Naive thymus-derived CD8-positive, alpha-beta T cell (primary cell): Measurements from ENCODE around the gene RPL32. TPM values are rescaled to one million over a fixed set of nuclear protein-coding genes. Genes with fewer than 3 reads are reported as not detected.

Experiments used
- ATAC-seq, 2 donors: fragments of 150-1000 bp; cut with Tn5 transposase in 1 of 2; sonication (Bioruptor Pico), chemical (Tn5 transposase) in 1 of 2; 1 replicate in 1 of 2; 2 replicates in 1 of 2; pipeline ENCODE4 v1.10.0; 2021; ENCODE audit warnings: mild to moderate bottlenecking in 2 of 2, moderate library complexity in 2 of 2
- POLR2A ChIA-PET: fragments of 350-600 bp; sonication (Branson Sonifier 250); formaldehyde crosslinking; loops from one replicate; lab custom pipeline; 2021; ENCODE audit warnings: antibody characterized with exemption; lab: Charles Lee
- DNase-seq, 10 donors: peaks; one replicate each; pipeline versions ENCODE4 v3.0.0 to v3.0.0-alpha.2; 2020 to 2022
- H3K27ac Mint-ChIP-seq, 10 donors: one replicate each; pipeline ENCODE4 v1.8.0; 2020 to 2022; ENCODE audit warnings: mild to moderate bottlenecking in 10 of 10, mixed read lengths in 10 of 10, moderate library complexity in 4 of 10, inconsistent platforms in 1 of 10
- H3K27me3 Mint-ChIP-seq, 5 donors: one replicate each; pipeline ENCODE4 v1.8.0; 2021 to 2022; ENCODE audit warnings: mixed read lengths in 5 of 5
- H3K36me3 Mint-ChIP-seq, 3 donors: one replicate each; pipeline ENCODE4 v1.8.0; 2020 to 2022; ENCODE audit warnings: mixed read lengths in 3 of 3, mild to moderate bottlenecking in 2 of 3, inconsistent platforms in 1 of 3
- H3K4me1 Mint-ChIP-seq, 4 donors: one replicate each; pipeline ENCODE4 v1.8.0; 2021 to 2022; ENCODE audit warnings: mixed read lengths in 4 of 4
- H3K4me3 Mint-ChIP-seq, 10 donors: one replicate each; pipeline ENCODE4 v1.8.0; 2020 to 2022; ENCODE audit warnings: mild to moderate bottlenecking in 10 of 10, mixed read lengths in 10 of 10, moderate library complexity in 6 of 10, inconsistent platforms in 1 of 10
- H3K9me3 Mint-ChIP-seq, 9 donors: one replicate each; pipeline ENCODE4 v1.8.0; 2020 to 2022; ENCODE audit warnings: mixed read lengths in 9 of 9, mild to moderate bottlenecking in 3 of 9, inconsistent platforms in 1 of 9, moderate library complexity in 1 of 9
- polyA plus RNA-seq, 3 donors: library from polyadenylated mRNA; unstranded; fragments of 300-500 nt; fragmentation: Illumina TruSeq; gene quantifications; one replicate each; pipeline ENCODE4 v1.2.3, GENCODE V29; 2021
- total RNA-seq, 8 experiments: library from RNA in 2 of 8; stranded (reverse) in 2 of 8; gene quantifications; one replicate each; pipeline ENCODE4 v1.2.3 and lab custom pipeline; 2021 to 2026

The RPL32 gene
- total and polyA plus RNA-seq, 5 experiments from 2014 or later, result 4,123 to 5,220 (median 4,376) TPM

GRCh38 chr3:12828751-12829150 is 12.6 kb downstream of the RPL32 start:
- Mint-ChIP-seq H3K9me3 (no peaks in the 10 kb centered on the region), H3K27me3 (no peaks in the 10 kb centered on the region), H3K36me3 (peaks cover 0 to 37% (median 0%) of the 10 kb centered on the region in 3 donors), H3K27ac (no peak overlapping the region), H3K4me3 (no peak overlapping the region), H3K4me1 (peaks cover 0 to 4% (median under 1%) of the 10 kb centered on the region in 4 donors)
- ATAC-seq, result no peak
- POLR2A ChIA-PET, result no interaction called here
- DNase-seq, result no peak

GRCh38 chr3:12825156-12825555 is 16.2 kb downstream of the RPL32 start:
- DNase-seq (no peak), ATAC-seq (no peak)
- H3K4me3 Mint-ChIP-seq, result no peak overlapping the region
- peaks cover 0 to 6% (median 0%) of the 10 kb centered on the region in 3 donors for H3K36me3 Mint-ChIP-seq
- no peaks in the 10 kb centered on the region for H3K4me1 Mint-ChIP-seq
- no peaks in the 10 kb centered on the region for H3K27me3 Mint-ChIP-seq
- POLR2A ChIA-PET, result no interaction called here
- no peaks in the 10 kb centered on the region for H3K9me3 Mint-ChIP-seq
- no peak overlapping the region for H3K27ac Mint-ChIP-seq

GRCh38 chr3:12824299-12824698 is 17.1 kb downstream of the RPL32 start:
- H3K4me3 Mint-ChIP-seq, result no peak overlapping the region
- H3K27ac Mint-ChIP-seq, result peak overlapping the region in 1 of 10 donors; percentile 40
- DNase-seq (no peak), ATAC-seq (no peak)
- peaks cover 0 to 3% (median 0%) of the 10 kb centered on the region in 3 donors for H3K36me3 Mint-ChIP-seq
- no peaks in the 10 kb centered on the region for H3K9me3 Mint-ChIP-seq
- no peaks in the 10 kb centered on the region for H3K27me3 Mint-ChIP-seq
- no peaks in the 10 kb centered on the region for H3K4me1 Mint-ChIP-seq
- POLR2A ChIA-PET, result no interaction called here

- no peak overlapping the region for H3K27ac Mint-ChIP-seq
- POLR2A ChIA-PET, result no interaction called here
- H3K4me3 Mint-ChIP-seq, result no peak overlapping the region
- no peaks in the 10 kb centered on the region for H3K27me3 Mint-ChIP-seq
- DNase-seq (no peak), ATAC-seq (no peak)
- H3K4me1 Mint-ChIP-seq, result peaks cover 0 to 2% (median 0%) of the 10 kb centered on the region in 4 donors
- peaks cover 0 to 1% (median 0%) of the 10 kb centered on the region in 3 donors for H3K36me3 Mint-ChIP-seq
- no peaks in the 10 kb centered on the region for H3K9me3 Mint-ChIP-seq
Observed at GRCh38 chr3:12822725-12823373, 18.5 kb downstream of the RPL32 start.

DNA sequence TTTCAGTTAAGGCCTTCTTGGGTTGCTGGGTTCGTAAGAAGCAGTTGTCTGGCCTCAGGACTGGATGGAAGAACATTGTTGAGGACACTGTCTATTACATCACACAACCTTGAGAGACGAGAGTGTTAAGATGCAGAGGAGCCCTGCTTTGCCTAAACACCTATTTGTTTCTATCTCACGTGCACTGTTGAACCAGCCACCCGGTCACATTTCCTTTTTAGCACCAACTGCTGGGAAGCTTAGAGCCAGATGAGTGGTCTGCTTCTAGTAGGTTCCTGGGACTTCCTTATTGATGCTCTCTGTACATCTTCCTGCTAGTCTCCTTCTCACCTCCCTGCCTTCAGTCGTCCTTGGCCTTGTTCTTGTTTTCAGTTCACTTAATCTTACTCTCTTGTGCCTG is 22.6 kb downstream of the RPL32 start:
- Mint-ChIP-seq H3K27ac (peak overlapping the region in 2 of 10 donors; percentile 20 to 57), H3K4me3 (no peak overlapping the region), H3K4me1 (peaks cover 0 to 7% (median 0%) of the 10 kb centered on the region in 4 donors), H3K36me3 (no peaks in the 10 kb centered on the region), H3K9me3 (no peaks in the 10 kb centered on the region), H3K27me3 (no peaks in the 10 kb centered on the region)
- POLR2A ChIA-PET, result interaction anchor here (1.0 to 1.6 kb wide), 2 partner anchors 8 to 13 kb away, joined by 3 read pairs; no protein-coding TSS in a partner anchor
- ATAC-seq (no peak), DNase-seq (no peak)

GRCh38 chr3:12818273-12818672 is 23.1 kb downstream of the RPL32 start:
- ATAC-seq (no peak), DNase-seq (no peak)
- no peaks in the 10 kb centered on the region for H3K36me3 Mint-ChIP-seq
- no peaks in the 10 kb centered on the region for H3K27me3 Mint-ChIP-seq
- no peak overlapping the region for H3K4me3 Mint-ChIP-seq
- POLR2A ChIA-PET, result interaction anchor here (1.0 kb wide), 1 partner anchor 13 kb away, joined by 3 read pairs; no protein-coding TSS in a partner anchor
- no peaks in the 10 kb centered on the region for H3K9me3 Mint-ChIP-seq
- peaks cover 0 to 7% (median 0%) of the 10 kb centered on the region in 4 donors for H3K4me1 Mint-ChIP-seq
- no peak overlapping the region for H3K27ac Mint-ChIP-seq

- ATAC-seq (no peak), DNase-seq (no peak)
- H3K4me3 Mint-ChIP-seq, result no peak overlapping the region
- no peaks in the 10 kb centered on the region for H3K9me3 Mint-ChIP-seq
- H3K27me3 Mint-ChIP-seq, result no peaks in the 10 kb centered on the region
- no peaks in the 10 kb centered on the region for H3K36me3 Mint-ChIP-seq
- H3K27ac Mint-ChIP-seq, result no peak overlapping the region
- POLR2A ChIA-PET, result no interaction called here
- peaks cover 0 to 7% (median 0%) of the 10 kb centered on the region in 4 donors for H3K4me1 Mint-ChIP-seq
Observed at GRCh38 chr3:12817343-12817710, 24.0 kb downstream of the RPL32 start.

DNA sequence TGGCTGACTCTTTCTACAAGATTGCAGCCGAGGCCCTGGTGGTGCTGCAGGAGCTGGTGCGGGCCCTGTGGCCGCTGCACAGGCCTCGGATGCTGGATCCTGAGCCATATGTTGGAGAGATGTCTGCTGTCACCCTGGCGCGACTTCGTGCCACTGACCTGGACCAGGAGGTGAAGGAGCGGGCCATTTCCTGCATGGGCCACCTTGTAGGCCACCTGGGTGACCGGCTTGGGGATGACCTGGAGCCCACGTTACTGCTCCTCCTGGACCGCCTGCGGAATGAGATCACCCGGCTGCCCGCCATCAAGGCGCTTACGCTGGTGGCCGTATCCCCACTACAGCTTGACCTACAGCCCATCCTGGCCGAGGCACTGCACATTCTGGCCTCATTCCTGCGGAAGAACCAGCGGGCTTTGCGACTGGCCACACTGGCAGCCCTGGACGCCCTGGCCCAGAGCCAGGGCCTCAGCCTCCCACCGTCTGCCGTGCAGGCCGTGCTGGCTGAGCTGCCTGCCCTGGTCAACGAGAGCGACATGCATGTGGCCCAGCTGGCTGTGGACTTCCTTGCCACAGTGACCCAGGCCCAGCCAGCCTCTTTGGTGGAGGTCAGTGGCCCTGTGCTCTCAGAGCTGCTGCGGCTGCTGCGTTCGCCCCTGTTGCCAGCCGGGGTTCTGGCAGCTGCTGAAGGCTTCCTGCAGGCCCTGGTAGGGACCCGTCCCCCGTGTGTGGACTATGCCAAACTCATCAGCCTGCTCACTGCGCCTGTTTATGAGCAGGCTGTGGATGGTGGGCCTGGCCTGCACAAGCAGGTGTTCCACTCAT is 24.6 kb downstream of the RPL32 start:
- POLR2A ChIA-PET, result interaction anchor here (1.2 kb wide), 1 partner anchor 25 kb away, joined by 6 read pairs; the partner anchor contains the start of gene RPL32
- Mint-ChIP-seq H3K36me3 (no peaks in the 10 kb centered on the region), H3K4me1 (peaks cover 0 to 7% (median 0%) of the 10 kb centered on the region in 4 donors)

GRCh38 chr3:12815719-12816118 is 25.6 kb downstream of the RPL32 start:
- Mint-ChIP-seq H3K27me3 (no peaks in the 10 kb centered on the region), H3K27ac (no peak overlapping the region), H3K4me3 (no peak overlapping the region), H3K9me3 (no peaks in the 10 kb centered on the region), H3K36me3 (no peaks in the 10 kb centered on the region), H3K4me1 (peaks cover 0 to 8% (median 3%) of the 10 kb centered on the region in 4 donors)
- DNase-seq (no peak), ATAC-seq (no peak)
- POLR2A ChIA-PET, result interaction anchor here (1.2 kb wide), 1 partner anchor 26 kb away, joined by 6 read pairs; the partner anchor contains the start of gene RPL32

More for the DNA sequence above, 24.6 kb downstream of the RPL32 start:
- peak overlapping the region in 1 of 10 donors; percentile 24 for H3K4me3 Mint-ChIP-seq
- no peak overlapping the region for H3K27ac Mint-ChIP-seq
- ATAC-seq, result no peak
- DNase-seq, result no peak
- no peaks in the 10 kb centered on the region for H3K9me3 Mint-ChIP-seq
- H3K27me3 Mint-ChIP-seq, result no peaks in the 10 kb centered on the region

DNA sequence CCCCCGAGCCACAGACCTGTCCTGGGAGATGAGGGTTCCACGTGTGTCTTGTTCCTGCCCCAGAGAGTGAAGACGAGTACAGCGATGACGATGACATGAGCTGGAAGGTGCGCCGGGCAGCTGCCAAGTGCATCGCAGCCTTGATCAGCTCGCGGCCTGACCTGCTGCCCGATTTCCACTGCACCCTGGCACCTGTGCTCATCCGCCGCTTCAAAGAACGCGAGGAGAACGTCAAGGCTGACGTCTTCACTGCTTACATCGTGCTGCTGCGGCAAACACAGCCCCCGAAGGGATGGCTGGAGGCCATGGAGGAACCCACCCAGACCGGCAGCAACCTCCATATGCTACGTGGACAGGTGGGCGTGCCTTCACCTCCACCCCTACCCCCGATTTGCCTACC is 26.3 kb downstream of the RPL32 start:
- Mint-ChIP-seq H3K36me3 (no peaks in the 10 kb centered on the region), H3K27ac (no peak overlapping the region), H3K9me3 (no peaks in the 10 kb centered on the region), H3K27me3 (no peaks in the 10 kb centered on the region), H3K4me1 (peaks cover 0 to 11% (median 7%) of the 10 kb centered on the region in 4 donors), H3K4me3 (no peak overlapping the region)
- ATAC-seq (no peak), DNase-seq (no peak)
- POLR2A ChIA-PET, result interaction anchor here (1.2 kb wide), 1 partner anchor 26 kb away, joined by 6 read pairs; the partner anchor contains the start of gene RPL32

GRCh38 chr3:12813967-12814366 is 27.4 kb downstream of the RPL32 start:
- ATAC-seq (no peak), DNase-seq (no peak)
- no peak overlapping the region for H3K4me3 Mint-ChIP-seq
- peaks cover 4 to 16% (median 13%) of the 10 kb centered on the region in 4 donors for H3K4me1 Mint-ChIP-seq
- no peaks in the 10 kb centered on the region for H3K9me3 Mint-ChIP-seq
- POLR2A ChIA-PET, result no interaction called here
- H3K27ac Mint-ChIP-seq, result peak overlapping the region in 1 of 10 donors; percentile 53
- H3K36me3 Mint-ChIP-seq, result no peaks in the 10 kb centered on the region
- no peaks in the 10 kb centered on the region for H3K27me3 Mint-ChIP-seq

GRCh38 chr3:12812812-12813211 is 28.6 kb downstream of the RPL32 start:
- POLR2A ChIA-PET, result no interaction called here
- H3K27me3 Mint-ChIP-seq, result no peaks in the 10 kb centered on the region
- H3K4me1 Mint-ChIP-seq, result peaks cover 4 to 22% (median 12%) of the 10 kb centered on the region in 4 donors
- no peak overlapping the region for H3K4me3 Mint-ChIP-seq
- H3K9me3 Mint-ChIP-seq, result no peaks in the 10 kb centered on the region
- ATAC-seq (no peak), DNase-seq (no peak)
- H3K36me3 Mint-ChIP-seq, result no peaks in the 10 kb centered on the region
- no peak overlapping the region for H3K27ac Mint-ChIP-seq

- Mint-ChIP-seq H3K27ac (peak overlapping the region in 6 of 10 donors; percentile 67 to 92 (median 90)), H3K27me3 (no peaks in the 10 kb centered on the region), H3K9me3 (no peaks in the 10 kb centered on the region), H3K4me3 (peak overlapping the region in 7 of 10 donors; percentile 65 to 83 (median 68)), H3K36me3 (no peaks in the 10 kb centered on the region), H3K4me1 (peaks cover 4 to 22% (median 10%) of the 10 kb centered on the region in 4 donors)
- POLR2A ChIA-PET, result interaction anchor here (0.7 to 3.0 kb wide), 6 partner anchors 9 to 148 kb away, joined by 3 to 34 read pairs (median 8); partner anchors contain the start of genes CAND2, RAF1 and RPL32
- ATAC-seq, result no peak
- DNase-seq, result no peak
Observed at GRCh38 chr3:12810961-12811360, 30.4 kb downstream of the RPL32 start.
